T-helper 1 cell treated with Interleukin-12 subunit alpha and Interleukin-12 subunit beta and Interleukin-4 antibody, amounts not matched to agents 30 ng/mL and 1 ng/mL, for 36 hours (primary cell): ENCODE results near the gene SLC23A1. TPM values are rescaled to one million over a fixed set of nuclear protein-coding genes. Genes with fewer than 3 reads are reported as not detected.
"Not testable (repeated sequence)": the region's sequence is repeated elsewhere in the genome, so short reads cannot be mapped to it uniquely, and the experiment has no call there.

Experiments used
- intact Hi-C: fragments of 100-400 bp; cut with micrococcal nuclease; formaldehyde crosslinking; loops from one replicate; pipeline ENCODE4 v1.15.1; 2024
- total RNA-seq: library from RNA; stranded (reverse); gene quantifications from 2 replicates; pipeline ENCODE4 v1.2.3, GENCODE V29; 2022

The SLC23A1 gene
- 4.0 and 5.9 TPM in 2 replicates for total RNA-seq

GRCh38 chr5:139383275-139383992, at the start of gene SLC23A1:
Gene SLC23A1 (minus strand): TSS chr5:139383297. CDS start chr5:139383253, 44 bp downstream.
- intact Hi-C loops = no loop called here

DNA sequence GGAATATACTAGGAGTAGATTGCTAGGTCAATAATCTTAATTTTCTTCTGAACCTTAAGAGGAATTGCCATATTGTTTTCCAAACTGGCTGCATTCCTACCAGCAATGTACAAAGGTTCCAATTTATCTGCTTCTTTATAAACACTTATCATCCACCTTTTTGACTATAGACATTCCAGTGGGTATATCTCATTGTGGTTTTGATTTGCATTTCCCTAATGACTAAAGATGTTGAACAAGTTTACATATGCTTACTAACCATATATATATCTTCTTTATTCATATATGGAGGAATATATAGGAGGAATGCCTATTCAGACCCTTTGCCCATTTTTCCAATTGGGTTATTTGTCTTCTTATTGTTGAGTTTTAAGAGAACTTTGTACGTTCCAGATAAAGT, 48.6 kb upstream of the SLC23A1 start:
- intact Hi-C loops = no loop called here

GRCh38 chr5:139430015-139430414, 46.9 kb upstream of the SLC23A1 start:
- intact Hi-C loops = no loop called here

DNA sequence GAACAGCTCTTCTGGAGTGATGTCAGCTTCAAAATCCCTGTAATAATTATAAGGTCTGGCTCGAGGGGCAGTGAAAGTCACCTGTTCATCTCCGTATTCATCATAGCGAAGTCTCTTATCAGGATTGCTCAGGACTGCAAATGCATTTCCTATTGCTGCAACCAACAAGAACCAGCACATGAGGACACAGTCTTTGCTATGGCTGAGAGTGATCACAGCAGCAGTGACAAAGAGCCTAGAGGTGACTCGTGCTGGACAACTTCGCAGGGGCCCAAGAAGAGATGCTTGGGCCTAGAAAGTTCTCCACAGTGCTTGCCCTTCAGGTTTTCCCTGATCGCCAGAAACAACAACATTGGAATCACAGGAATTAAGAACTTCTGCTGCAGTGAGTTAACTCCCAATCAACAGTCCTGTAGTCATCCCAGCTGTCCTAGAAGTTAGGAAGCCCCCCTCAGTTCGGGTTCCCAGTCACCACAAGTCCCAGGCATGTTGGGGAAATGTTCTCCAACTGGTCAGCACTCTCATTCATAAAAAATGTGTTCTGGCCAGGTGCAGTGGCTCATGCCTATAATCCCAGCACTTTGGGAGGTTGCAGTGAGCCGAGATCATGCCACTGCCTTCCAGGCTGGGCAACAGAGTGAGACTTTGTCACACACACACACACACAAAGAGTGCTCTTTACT, 43.2 kb upstream of the SLC23A1 start:
- intact Hi-C loops = no loop called here

GRCh38 chr5:139425497-139425896, 42.4 kb upstream of the SLC23A1 start:
- intact Hi-C loops = no loop called here

DNA sequence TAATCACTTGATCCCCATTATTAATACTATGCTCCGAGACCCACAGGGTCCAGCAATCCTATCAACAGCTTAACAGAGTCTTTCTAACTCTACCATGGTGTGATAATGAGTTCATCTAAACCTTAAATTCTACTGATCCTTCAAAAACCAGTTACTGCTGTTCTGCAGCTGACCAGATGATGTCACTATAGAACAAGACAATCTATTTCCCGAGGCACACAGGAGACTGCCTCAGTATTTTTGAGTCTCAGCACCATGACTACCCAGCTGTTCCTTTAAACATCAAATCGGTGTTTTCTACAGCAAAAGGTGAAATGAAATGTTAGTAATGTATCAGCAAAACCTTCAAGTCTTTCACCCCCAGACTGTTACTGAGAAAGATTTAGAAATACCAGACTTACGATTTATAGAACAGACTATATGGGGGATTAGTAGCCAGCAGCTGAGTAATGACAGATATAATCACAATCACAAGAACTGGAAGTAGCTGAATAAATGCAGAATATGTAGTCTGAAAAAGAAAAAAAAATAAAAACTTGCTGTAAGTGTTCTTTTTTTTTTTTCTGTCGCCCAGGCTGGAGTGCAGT, 39.3 kb upstream of the SLC23A1 start:
- intact Hi-C loops = loop anchor here (1.0 kb wide), 10 partner anchors 17 to 343 kb away; partner anchors contain the start of genes DNAJC18, STING1 and UBE2D2

DNA sequence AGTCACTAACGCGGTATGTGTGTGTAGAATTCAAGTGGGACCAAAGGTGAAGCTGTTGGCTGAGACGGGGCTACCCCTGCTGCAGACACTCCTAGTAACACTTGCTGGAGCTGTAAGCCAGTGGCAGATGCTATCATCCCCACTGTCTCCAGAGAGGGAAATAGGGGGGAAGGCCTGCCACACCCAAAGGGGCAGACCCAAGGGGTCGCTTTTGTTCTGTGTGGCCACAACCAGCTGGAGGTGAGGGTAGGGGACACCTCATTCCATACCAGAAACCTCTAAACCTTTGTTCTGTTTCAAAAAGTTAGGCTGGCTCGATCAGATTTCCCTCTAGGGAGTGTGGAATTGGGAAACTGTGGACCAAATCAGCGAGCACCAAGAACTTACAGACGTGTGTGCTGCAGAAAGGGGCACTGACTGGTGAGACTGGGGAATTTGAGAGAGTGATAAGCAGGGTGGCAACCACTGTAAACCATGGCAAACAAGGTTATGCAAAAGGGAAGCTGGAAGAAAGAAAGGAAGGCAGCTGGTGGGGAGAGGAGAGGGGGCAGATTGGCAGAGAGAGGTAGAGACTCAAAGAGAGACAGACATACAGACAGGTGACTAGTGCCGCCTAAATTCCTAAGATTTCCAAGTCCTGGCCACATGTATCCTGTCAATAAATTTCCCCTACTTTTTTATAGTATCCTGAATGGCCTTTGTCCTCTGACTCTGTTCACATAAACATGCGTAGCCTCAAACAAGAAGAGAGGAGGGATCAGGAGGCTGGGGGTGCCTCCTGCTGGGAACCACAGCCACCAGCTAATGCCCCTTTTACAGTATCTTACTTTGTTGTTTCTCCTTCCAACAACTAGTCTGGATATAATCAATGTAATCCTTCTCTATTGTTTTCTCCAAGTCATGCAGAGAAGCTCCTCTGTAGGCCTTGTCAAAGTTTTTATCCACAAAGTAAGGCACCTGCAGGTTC, 36.4 kb upstream of the SLC23A1 start:
- intact Hi-C loops = no loop called here

DNA sequence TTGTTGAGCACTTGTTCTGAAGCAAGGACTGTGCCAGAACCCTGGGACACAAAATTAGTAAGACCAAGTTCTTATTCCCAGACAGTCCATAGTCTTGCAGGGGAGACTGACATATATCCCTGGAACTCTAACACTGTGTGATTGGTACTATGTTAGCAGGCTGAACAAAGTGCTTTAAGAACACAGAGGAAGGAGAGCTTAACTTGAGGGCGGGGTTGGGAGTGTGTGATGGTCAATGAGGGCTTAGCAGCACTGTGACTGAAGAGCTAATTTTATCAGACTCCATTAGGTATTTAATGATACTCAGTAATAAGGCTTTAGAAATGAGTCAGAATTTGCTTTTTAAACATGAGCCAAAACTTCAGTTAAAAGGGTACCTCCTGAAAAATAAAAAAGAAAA, 35.7 kb upstream of the SLC23A1 start:
- intact Hi-C loops = no loop called here

- intact Hi-C loops = no loop called here
Observed at GRCh38 chr5:139417214-139417613, 34.1 kb upstream of the SLC23A1 start.

DNA sequence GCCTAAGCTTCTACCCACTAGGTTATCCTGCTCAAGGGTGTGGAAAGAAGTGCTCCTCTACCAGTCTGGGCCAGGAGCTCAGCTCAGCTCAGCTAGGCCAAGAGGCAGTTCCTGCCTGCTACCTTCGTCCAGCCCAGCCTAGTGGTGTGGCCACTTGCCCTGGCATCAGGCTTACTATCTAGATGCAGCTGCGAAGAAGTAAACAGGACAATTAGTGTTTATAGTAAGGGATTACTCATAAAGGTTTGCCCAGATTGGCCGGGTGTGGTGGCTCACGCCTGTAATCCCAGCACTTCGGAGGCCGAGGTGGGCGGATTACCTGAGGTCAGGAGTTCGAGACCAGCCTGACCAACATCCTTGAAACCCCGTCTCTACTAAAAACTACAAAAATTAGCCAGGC, 33.6 kb upstream of the SLC23A1 start:
- intact Hi-C loops = no loop called here

DNA sequence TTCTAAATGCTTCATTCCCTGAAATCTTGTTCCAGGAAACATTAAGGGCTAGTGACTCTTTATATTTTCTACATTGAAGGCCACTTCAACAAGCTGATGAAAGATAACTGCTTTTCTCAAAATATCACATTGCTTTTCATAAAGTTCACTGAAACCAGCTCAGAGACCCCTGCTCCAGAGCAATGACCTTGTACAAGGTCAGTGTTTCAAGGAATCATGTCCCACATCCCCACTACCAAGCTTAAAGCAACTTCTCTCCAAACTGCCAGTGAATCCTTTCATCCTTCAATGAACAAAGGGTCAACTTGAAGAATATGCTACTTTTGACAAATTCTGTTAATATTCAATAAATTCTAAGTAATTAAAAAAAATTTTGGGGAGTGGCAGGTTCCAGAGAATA, 32.8 kb upstream of the SLC23A1 start:
- intact Hi-C loops = loop anchor here (2.0 kb wide), 2 partner anchors 221 to 349 kb away; no protein-coding TSS in a partner anchor

- intact Hi-C loops = loop anchor here (2.0 kb wide), 2 partner anchors 221 to 349 kb away; no protein-coding TSS in a partner anchor
Observed at GRCh38 chr5:139415221-139415861, 32.2 kb upstream of the SLC23A1 start.

DNA sequence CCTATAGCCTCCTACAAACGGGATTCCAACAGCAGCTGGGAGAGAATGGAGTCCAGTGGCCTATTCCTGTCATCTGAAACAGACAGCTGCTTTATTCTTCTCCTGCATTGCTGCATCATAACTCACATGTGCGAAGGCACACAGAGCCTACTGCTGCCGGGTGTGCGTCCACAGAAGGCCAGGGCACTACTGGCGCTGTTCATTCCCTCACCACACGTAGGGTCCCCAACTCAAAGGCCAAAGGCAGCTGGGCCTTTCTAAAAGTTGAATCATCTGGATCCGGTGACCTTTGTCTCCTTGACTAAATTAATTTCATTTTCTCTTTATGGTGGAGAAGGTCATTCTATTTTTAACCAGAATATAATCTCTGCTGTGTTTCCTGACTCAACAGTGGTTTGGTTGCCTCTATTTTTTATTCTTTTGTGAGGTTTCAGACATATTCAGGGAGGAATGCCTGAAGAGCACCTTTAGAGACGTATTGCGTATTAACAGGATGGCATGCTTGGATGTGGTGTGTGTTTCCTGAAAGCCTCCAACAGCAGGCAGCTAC, 31.6 kb upstream of the SLC23A1 start:
- intact Hi-C loops = loop anchor here (1.0 to 2.0 kb wide), 3 partner anchors 10 to 350 kb away; partner anchors contain the start of gene SPATA24

GRCh38 chr5:139413963-139414362, 30.9 kb upstream of the SLC23A1 start:
- intact Hi-C loops = loop anchor here (1.0 to 2.0 kb wide), 3 partner anchors 10 to 351 kb away; partner anchors contain the start of gene SPATA24

DNA sequence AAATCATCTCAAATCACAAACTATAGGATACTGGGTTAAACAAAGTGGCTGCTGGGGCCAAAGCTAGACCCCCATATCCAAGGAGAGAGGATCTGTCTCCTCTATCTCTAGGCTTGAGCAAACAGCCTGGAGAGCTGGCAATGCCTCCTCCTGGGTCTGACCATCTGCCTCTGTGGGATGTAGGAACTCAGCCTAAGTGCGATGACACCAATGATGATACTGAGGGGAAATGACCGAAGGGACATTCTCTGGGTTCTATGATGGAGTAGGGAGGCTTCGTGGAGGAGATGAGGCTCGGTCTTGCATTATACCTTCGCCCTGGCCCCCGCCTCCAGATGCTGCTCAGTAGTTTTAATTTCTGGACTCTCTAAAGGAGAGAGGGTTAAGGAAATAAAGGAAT, 30.1 kb upstream of the SLC23A1 start:
- intact Hi-C loops = no loop called here

DNA sequence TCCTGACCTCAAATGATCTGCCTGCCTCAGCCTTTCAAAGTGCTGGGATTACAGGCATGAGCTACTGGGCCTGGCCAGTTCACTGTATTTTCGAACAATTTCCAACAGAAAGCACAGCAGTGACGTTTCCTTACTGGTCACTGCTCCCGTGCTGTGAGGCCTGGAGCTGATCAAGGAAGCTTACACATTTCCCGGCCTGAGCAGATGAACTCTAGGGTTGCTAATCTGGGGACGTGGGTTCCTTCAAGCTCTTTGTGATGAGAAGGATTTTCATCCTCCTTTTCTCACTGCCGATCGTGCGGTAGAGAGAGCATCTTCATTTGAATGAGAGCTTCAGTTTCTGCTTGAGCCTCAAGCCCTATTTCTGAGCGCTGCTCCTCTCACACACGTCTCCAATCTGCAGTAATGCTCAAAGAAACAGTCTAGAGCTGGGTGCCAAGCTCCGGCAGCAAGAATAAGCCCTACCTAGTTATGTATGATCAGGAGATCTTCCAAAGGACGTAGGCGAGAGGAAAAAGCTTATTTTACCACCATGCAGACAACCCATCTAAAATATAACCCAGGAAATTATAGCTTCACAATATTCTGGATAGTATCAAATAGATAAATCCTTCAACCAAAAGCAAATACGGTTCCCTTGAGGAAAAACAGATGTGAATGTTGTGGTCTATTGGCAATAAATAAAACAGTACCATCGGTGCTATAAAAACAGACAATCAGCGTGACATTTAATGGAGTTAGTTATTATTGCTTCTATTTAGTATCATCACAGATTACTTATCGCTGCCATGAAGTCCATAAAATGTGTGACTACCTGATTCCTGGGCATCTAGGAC, 28.1 kb upstream of the SLC23A1 start:
- intact Hi-C loops = no loop called here

GRCh38 chr5:139410121-139410992, 27.3 kb upstream of the SLC23A1 start:
- intact Hi-C loops = no loop called here

DNA sequence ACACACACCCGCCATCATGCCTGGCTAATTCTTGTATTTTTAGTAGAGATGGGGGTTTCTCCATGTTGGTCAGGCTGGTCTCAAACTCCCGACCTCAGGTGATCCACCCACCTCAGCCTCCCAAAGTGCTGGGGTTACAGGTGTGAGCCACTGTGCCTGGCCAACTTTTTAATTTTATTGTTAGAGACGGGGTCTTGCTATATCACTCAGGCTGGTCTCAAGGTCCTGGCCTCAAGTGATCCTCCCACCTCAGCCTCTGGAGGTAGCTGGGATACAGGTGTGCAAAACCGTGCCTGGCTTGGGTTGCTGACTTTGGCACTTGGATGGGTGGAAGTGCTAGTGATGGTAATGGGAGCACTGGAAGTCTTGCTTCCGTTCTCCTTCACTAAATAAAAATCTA, 26.0 kb upstream of the SLC23A1 start:
- intact Hi-C loops = not testable (repeated sequence)
